Measurements from ENCODE around the gene RNF11.
"Not testable (repeated sequence)": the region's sequence is repeated elsewhere in the genome, so short reads cannot be mapped to it uniquely, and the experiment has no call there.

Gene RNF11

DNA sequence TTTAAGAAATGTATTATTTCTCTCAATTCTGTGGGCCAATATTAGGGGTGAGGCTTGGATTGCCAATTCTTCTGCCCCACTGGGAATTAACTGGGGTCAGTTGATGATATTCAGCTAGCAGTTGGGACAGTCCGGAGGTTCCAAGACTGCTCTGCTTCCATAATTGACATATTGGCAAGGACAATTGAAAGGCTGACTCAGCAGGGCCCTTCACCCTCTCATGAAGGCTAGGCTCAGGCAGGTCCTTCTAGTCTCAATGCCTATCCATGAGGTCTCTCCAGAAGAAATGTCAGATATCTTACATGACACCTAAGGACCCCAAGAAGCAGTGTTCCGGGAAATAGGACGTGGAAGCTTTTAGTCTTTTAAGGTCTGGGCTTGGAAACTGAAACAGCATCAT lies 13.3 kb upstream of the RNF11 start:
- Histone ChIP-seq H3K4me3 (replicated peaks; ENCODE audit: insufficient read depth, low read length) (no peak overlapping the region), H3K27ac (replicated peaks) (no peak overlapping the region; the same call in 1 of the 2 replicates), H3K27me3 (ENCODE audit: insufficient read depth, poor library complexity, severe bottlenecking) (no peaks in the 10 kb centered on the region)
- no peak for DNase-seq (ENCODE audit: low read depth in 1 of 2, low spot score in 1 of 2)
- TF ChIP-seq REST (IDR thresholded peaks at IDR 0.05; ENCODE audit: insufficient replicate concordance, low read depth) (no peak), GABPA (IDR thresholded peaks at IDR 0.05; ENCODE audit: low read depth) (no peak), SPI1 (IDR thresholded peaks at IDR 0.05; ENCODE audit: borderline replicate concordance, low read depth) (no peak), POLR2AphosphoS5 (IDR thresholded peaks at IDR 0.05; ENCODE audit: low read depth) (no peak)
- TF ChIP-seq, protein P1, sequence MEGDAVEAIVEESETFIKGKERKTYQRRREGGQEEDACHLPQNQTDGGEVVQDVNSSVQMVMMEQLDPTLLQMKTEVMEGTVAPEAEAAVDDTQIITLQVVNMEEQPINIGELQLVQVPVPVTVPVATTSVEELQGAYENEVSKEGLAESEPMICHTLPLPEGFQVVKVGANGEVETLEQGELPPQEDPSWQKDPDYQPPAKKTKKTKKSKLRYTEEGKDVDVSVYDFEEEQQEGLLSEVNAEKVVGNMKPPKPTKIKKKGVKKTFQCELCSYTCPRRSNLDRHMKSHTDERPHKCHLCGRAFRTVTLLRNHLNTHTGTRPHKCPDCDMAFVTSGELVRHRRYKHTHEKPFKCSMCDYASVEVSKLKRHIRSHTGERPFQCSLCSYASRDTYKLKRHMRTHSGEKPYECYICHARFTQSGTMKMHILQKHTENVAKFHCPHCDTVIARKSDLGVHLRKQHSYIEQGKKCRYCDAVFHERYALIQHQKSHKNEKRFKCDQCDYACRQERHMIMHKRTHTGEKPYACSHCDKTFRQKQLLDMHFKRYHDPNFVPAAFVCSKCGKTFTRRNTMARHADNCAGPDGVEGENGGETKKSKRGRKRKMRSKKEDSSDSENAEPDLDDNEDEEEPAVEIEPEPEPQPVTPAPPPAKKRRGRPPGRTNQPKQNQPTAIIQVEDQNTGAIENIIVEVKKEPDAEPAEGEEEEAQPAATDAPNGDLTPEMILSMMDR (IDR thresholded peaks at IDR 0.05; ENCODE audit: insufficient read depth, low read length): no peak

GRCh38 chr1:51224255-51224654 lies 11.8 kb upstream of the RNF11 start:
- no peak overlapping the region for H3K27ac ChIP-seq (replicated peaks)
- TF ChIP-seq, protein P1 (IDR thresholded peaks at IDR 0.05; ENCODE audit: insufficient read depth, low read length): no peak
- TF ChIP-seq POLR2AphosphoS5 (IDR thresholded peaks at IDR 0.05; ENCODE audit: low read depth) (no peak), REST (IDR thresholded peaks at IDR 0.05; ENCODE audit: insufficient replicate concordance, low read depth) (no peak), GABPA (IDR thresholded peaks at IDR 0.05; ENCODE audit: low read depth) (no peak), SPI1 (IDR thresholded peaks at IDR 0.05; ENCODE audit: borderline replicate concordance, low read depth) (no peak)
- DNase-seq (ENCODE audit: low read depth in 1 of 2, low spot score in 1 of 2): no peak
- no peaks in the 10 kb centered on the region for H3K27me3 ChIP-seq (ENCODE audit: insufficient read depth, poor library complexity, severe bottlenecking)
- H3K4me3 ChIP-seq (replicated peaks; ENCODE audit: insufficient read depth, low read length): no peak overlapping the region

GRCh38 chr1:51227231-51227960 lies 8.7 kb upstream of the RNF11 start:
- not testable (repeated sequence) for H3K4me3 ChIP-seq (replicated peaks; ENCODE audit: insufficient read depth, low read length); H3K27ac ChIP-seq (replicated peaks); DNase-seq (ENCODE audit: low read depth in 1 of 2, low spot score in 1 of 2); H3K27me3 ChIP-seq (ENCODE audit: insufficient read depth, poor library complexity, severe bottlenecking)

DNA sequence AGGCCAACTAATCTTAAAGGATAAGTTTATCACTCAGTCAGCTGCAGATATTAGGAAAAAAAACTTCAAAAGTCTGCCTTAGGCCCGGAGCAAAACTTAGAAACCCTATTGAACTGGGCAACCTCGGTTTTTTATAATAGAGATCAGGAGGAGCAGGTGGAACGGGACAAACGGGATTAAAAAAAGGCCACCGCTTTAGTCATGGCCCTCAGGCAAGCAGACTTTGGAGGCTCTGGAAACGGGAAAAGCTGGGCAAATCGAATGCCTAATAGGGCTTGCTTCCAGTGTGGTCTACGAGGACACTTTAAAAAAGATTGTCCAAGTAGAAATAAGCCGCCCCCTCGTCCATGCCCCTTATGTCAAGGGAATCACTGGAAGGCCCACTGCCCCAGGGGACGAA lies 7.6 kb upstream of the RNF11 start:
- not testable (repeated sequence) for DNase-seq (ENCODE audit: low read depth in 1 of 2, low spot score in 1 of 2); H3K27me3 ChIP-seq (ENCODE audit: insufficient read depth, poor library complexity, severe bottlenecking); H3K4me3 ChIP-seq (replicated peaks; ENCODE audit: insufficient read depth, low read length); H3K27ac ChIP-seq (replicated peaks)

- Histone ChIP-seq H3K27me3 (ENCODE audit: insufficient read depth, poor library complexity, severe bottlenecking) (no peaks in the 10 kb centered on the region), H3K27ac (replicated peaks) (no peak overlapping the region), H3K4me3 (replicated peaks; ENCODE audit: insufficient read depth, low read length) (no peak overlapping the region)
- TF ChIP-seq REST (IDR thresholded peaks at IDR 0.05; ENCODE audit: insufficient replicate concordance, low read depth): no peak
- no peak for TF ChIP-seq GABPA (IDR thresholded peaks at IDR 0.05; ENCODE audit: low read depth)
- TF ChIP-seq, protein P1 (IDR thresholded peaks at IDR 0.05; ENCODE audit: insufficient read depth, low read length): no peak
- no peak for TF ChIP-seq SPI1 (IDR thresholded peaks at IDR 0.05; ENCODE audit: borderline replicate concordance, low read depth)
- no peak for TF ChIP-seq POLR2AphosphoS5 (IDR thresholded peaks at IDR 0.05; ENCODE audit: low read depth)
- no peak for DNase-seq (ENCODE audit: low read depth in 1 of 2, low spot score in 1 of 2)
Measured at GRCh38 chr1:51230501-51231078, 5.5 kb upstream of the RNF11 start.

Data from HL-60 (cell line).